Hematopoietic multipotent progenitor cell (in vitro differentiated cells): ENCODE results near the gene SETD1B. TPM values are rescaled to one million over a fixed set of nuclear protein-coding genes. Genes with fewer than 3 reads are reported as not detected.
A peak's percentile ranks its signal among the peaks of the same experiment; 100 is the strongest.
"Not testable (repeated sequence)": the region's sequence is repeated elsewhere in the genome, so short reads cannot be mapped to it uniquely, and the experiment has no call there.

Source experiments
- DNase-seq, 3 donors: peaks; one replicate each; pipeline ENCODE4 v3.0.0-alpha.2; 2011 to 2015; ENCODE audit warnings: low read depth in 2 of 3, low spot score in 2 of 3
- total RNA-seq: library from RNA; depleted of rRNA; stranded (reverse); fragments of >200 nt; gene quantifications from one replicate; pipeline ENCODE4 v1.2.3, GENCODE V29; 2012

The SETD1B gene
- total RNA-seq = 14.3 TPM

- peak in 2 of 3 donors; percentile 38 to 66 for DNase-seq
Observed at GRCh38 chr12:121803861-121804416, at the start of gene SETD1B. TSS of gene SETD1B (plus strand) at chr12:121804009. CDS start at chr12:121804738, 729 bp downstream.

GRCh38 chr12:121754836-121755235 lies 49.0 kb upstream of the SETD1B start:
- DNase-seq = no peak

GRCh38 chr12:121755591-121755990 lies 48.2 kb upstream of the SETD1B start:
- DNase-seq = no peak

GRCh38 chr12:121758536-121758935 lies 45.3 kb upstream of the SETD1B start:
- DNase-seq = not testable (repeated sequence)

GRCh38 chr12:121762269-121762668 lies 41.5 kb upstream of the SETD1B start:
- DNase-seq = no peak

DNA sequence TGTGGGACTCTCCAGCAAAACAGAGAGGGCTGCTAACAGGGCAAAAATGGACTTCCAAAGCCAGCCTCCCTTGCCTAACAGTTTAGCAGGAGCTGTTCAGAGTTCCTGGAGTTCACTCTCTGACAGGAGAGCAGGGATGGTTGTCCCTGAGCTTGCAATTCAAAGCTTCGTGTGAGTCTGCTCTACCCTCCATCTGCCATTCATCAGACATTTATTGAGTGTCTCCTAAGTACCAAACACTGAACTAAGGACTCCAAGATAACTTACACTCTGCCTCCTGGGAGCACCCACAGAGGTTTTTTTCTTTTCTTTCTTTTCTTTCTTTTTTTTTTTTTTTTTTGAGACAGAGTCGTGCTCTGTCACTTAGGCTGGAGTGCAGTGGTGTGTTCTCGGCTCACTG lies 39.0 kb upstream of the SETD1B start:
- DNase-seq = no peak

DNA sequence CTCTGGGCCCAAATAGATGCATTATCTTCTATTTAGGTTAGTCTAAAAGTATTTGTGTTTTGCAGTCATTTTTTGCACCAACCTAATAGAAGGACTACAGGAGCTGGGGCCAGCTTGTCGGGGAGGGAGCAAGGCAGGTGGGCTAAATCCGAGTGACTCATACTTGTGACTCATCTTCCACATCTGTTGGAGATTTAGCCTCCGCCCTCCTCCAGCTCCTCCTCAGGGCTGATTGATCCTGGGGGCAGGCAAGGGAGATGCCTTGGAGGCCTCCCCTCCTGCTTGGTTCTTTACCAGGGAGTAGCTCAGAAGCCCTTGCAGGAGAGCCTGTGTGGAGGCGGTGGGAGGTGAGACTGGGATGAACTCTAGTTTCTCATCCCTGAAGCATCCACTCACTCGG lies 38.2 kb upstream of the SETD1B start:
- DNase-seq = no peak

DNA sequence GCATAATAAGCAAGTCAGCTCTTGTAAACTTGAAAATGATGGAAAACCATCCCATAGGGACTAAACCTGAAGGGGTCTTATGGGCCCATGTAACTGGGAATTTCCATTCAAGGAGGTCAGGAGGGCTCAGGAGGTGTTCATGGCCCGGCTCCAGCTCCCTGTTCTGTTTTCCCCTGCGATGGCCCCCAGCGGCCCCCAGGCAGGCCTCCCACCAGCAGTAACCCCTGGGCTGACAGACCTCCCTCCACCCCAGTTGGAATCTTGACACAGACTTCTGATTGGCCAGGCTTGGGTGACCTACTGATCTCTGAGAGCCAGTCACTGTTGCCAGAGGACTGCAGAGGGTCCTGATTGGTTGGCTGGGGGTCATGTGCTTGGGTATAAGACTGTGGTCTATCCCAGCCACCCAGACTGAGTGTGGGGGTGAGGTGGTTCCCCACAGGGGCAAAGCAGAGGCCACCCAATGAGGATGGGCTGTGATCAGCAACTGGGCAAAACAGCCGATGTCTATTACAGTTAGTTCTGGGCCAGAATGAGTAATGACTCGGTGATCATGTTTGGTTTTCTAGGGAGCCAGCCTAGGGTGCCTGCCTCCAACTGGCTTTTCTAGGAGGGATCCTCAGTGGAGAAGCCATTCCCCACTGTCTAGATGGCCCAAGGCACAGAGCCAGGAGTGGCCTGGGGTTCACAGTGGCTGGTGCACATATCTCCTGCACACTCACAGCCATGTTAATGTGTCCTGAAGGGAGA lies 37.3 kb upstream of the SETD1B start:
- no peak for DNase-seq

GRCh38 chr12:121767525-121768016 lies 36.2 kb upstream of the SETD1B start:
- DNase-seq = no peak

DNA sequence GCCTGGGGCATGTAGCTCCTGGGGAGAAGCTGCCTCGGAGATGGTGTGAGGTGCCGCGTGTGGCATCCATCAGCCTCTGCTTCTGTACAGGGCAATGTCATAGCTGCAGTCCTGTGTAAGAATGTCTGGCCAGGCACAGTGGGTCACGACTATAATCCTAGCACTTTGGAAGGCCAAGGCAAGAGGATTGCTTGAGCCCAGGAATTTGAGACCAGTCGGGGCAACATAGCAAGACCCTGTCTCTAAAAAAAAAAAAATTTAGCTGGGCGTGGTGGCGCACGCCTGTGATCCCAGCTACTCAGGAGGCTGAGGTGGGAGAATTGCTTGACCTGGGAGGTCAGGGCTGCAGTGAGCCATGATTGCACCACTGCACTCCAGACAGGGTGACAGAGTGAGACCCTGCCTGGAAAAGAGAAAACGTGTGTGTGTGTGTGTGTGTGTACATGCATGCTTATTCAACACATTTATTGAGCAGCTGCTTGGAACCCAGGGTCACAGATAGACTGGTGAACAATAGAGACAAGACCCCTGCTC lies 34.4 kb upstream of the SETD1B start:
- DNase-seq = no peak

GRCh38 chr12:121769831-121770301 lies 33.9 kb upstream of the SETD1B start:
- DNase-seq = no peak

- no peak for DNase-seq
Observed at GRCh38 chr12:121770388-121770787, 33.4 kb upstream of the SETD1B start.

GRCh38 chr12:121770813-121771625 lies 32.8 kb upstream of the SETD1B start:
- no peak for DNase-seq

DNA sequence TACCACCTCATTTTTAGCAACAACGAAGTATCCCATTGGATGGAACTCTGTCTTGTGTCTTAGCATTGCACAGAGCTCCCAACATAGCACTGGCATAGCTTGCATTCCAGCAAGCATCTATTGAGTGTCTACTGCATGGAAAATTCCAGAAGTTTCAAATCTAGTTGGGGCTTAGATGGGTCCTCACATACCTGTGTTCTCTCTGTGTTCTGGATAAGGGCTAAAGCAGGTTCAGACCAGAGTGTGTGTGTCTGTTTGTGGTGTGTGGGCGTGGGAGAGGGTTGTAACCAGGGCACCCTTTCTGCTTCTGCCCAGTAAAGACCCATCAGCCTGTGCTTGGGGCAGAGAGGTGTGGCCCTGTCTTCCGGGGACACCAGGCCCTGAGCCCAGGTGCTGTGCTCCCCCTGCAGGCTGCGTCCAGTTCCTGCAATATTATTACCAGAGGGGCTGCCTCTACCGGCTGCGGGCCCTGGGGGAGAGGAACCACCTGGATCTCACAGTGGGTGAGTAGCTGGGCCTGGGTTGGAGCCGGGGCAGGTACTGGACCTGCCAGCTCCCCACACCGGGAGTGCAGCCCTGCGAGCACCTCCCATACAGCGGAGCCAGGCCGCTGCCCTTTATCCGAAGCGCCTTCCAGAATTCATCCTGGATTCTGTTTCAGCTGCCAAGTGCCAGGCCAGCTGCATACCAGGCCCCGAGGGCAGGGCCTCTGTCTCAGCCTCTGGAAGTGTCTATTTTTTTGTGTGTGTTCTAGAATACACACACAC lies 30.6 kb upstream of the SETD1B start:
- peak in 2 of 3 donors; percentile 65 to 74 for DNase-seq

DNA sequence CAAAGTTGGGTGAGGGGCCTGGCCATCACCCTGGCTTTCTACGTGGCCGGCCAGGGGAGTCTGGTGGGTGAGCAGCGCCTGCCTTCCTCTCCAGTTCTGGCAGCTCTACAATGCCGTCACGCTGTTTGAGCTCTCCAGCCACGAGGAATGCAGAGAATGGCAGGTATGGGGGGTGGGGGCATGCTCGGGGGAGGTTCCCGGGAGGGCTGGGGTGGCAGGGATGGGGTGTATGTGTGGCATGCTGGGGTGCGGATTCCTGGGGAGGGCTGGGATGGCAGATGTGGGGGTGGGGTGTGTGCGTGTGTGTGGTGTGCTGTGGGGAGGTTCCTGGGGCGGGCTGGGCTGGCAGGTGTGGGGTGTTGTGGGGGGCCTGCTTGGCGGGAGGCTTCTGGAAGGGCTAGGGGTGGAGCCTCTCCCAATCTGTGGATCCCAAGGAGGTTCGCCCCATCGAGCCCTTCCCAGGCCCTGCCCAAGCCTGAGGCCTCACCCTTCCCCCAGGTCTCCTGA lies 28.8 kb upstream of the SETD1B start:
- no peak for DNase-seq

- no peak for DNase-seq
Observed at GRCh38 chr12:121775501-121775900, 28.3 kb upstream of the SETD1B start.

GRCh38 chr12:121776190-121777098 lies 27.4 kb upstream of the SETD1B start:
- peak; percentile 83 to 89 (median 86) for DNase-seq

DNA sequence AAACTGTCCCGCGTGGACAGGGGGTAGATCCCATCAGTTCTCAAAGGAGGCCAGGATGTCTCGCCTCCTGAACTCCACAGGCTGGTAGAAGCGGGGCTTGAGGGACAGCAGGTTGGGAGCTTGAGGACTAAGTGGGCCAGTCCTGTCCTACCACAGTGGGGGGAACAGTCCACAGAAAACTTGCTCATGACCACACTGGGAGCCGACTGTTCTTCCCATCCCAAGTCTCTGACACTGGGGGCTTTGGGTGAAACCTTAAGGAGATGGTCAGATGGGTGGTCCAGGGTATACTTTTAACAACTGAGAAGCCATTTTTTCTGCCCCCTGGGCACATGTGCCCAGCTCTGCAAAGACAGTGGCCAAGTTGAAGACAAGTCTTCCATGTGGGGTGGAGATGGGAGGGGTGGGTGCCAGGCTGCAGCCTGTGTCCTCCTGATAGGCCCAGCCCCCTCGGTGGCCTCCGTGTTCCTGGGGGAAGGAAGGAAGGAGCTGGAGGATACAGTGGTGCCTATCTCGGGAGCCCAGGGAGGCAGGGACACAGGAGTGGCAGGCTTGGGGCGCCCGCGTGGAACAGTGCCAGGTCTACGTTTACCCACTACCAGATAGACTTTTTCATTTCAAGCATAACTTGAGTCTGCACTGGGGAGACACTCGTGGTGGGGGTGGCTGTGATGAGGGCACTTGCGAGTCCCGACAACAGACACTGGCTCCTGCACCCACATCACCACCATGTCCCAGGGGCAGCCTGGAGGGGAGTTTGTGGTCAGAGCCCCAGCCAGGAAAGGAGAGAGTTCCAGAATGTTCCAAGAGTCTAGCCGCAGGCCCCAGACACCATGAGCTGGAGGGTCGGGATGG lies 25.0 kb upstream of the SETD1B start:
- no peak for DNase-seq
